ENCODE measurements around the gene PAK6. TPM values are rescaled to one million over a fixed set of nuclear protein-coding genes. Genes with fewer than 3 reads are reported as not detected.

The PAK6 gene
- total RNA-seq (under 1 TPM; 0.05 to 0.08 TPM), polyA plus RNA-seq (under 1 TPM; 0.13 to 0.17 TPM)

GRCh38 chr15:40238532-40239403 is at the start of gene PAK6:
Gene PAK6, plus strand, starts transcription at chr15:40239063. Its CDS starts 25,723 bp downstream, at chr15:40264786.
- Histone ChIP-seq H3K9ac (ENCODE audit: low read depth in 1 of 2, low read length in 2 of 2) (no peak within 1 kb of the TSS), H3K27ac (ENCODE audit: low read depth in 1 of 2, low read length in 2 of 2) (no peak within 1 kb of the TSS)

DNA sequence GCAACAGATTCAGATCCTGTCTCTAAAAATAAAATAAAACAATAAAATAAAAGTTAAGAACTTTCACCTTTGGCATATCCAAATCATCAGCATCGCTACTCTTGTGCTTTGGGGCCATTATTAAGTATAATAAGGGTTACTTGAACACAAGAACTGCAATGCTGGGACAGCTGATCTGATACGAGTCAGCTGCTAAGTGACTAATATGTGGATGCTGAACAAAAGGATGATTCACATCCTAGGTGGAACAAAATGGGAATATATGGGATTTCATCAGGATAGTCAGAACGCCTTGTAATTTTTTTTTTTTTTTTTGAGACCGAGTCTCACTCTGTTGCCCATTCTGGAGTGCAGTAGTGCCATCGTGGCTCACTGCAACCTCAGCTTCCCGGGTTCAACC is 48.3 kb upstream of the PAK6 start:
- Histone ChIP-seq H3K4me3 (ENCODE audit: low read depth in 1 of 3, low read length in 3 of 3) (no peak overlapping the region), H3K27me3 (ENCODE audit: control insufficient read depth in 4 of 4, insufficient read depth in 4 of 4, low read length in 3 of 4) (no peaks in the 10 kb centered on the region), H3K9ac (ENCODE audit: low read depth in 1 of 2, low read length in 2 of 2) (no peak overlapping the region), H3K27ac (ENCODE audit: low read depth in 1 of 2, low read length in 2 of 2) (no peak overlapping the region), H3K4me1 (ENCODE audit: control insufficient read depth in 4 of 4, insufficient read depth in 4 of 4, low read length in 3 of 4) (no peaks in the 10 kb centered on the region), H3K9me3 (ENCODE audit: control insufficient read depth in 4 of 4, low read length in 3 of 4) (no peaks in the 10 kb centered on the region), H3K36me3 (ENCODE audit: control insufficient read depth in 4 of 4, insufficient read depth in 3 of 4, low read depth in 1 of 4, low read length in 3 of 4) (no peaks in the 10 kb centered on the region)
- DNase-seq (ENCODE audit: low spot score), result no peak
- 96% methylated on average over 6 of the region's 6 CpGs for WGBS
- TF ChIP-seq RAD21 (IDR thresholded peaks at IDR 0.05) (no peak), RXRA (IDR thresholded peaks at IDR 0.05) (no peak), YY1 (IDR thresholded peaks at IDR 0.05) (no peak), FOXA2 (IDR thresholded peaks at IDR 0.05) (no peak), SP1 (IDR thresholded peaks at IDR 0.05) (no peak)
- TF ChIP-seq, protein P1, sequence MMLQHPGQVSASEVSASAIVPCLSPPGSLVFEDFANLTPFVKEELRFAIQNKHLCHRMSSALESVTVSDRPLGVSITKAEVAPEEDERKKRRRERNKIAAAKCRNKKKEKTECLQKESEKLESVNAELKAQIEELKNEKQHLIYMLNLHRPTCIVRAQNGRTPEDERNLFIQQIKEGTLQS (IDR thresholded peaks at IDR 0.05), result no peak

More at GRCh38 chr15:40238532-40239403, at the start of gene PAK6:
- Histone ChIP-seq H3K27me3 (ENCODE audit: control insufficient read depth in 4 of 4, insufficient read depth in 4 of 4, low read length in 3 of 4) (peaks cover 0 to 4% (median 1%) of the 10 kb centered on the region in 4 donors), H3K36me3 (ENCODE audit: control insufficient read depth in 4 of 4, insufficient read depth in 3 of 4, low read depth in 1 of 4, low read length in 3 of 4) (no peaks in the 10 kb centered on the region), H3K9me3 (ENCODE audit: control insufficient read depth in 4 of 4, low read length in 3 of 4) (no peaks in the 10 kb centered on the region), H3K4me1 (ENCODE audit: control insufficient read depth in 4 of 4, insufficient read depth in 4 of 4, low read length in 3 of 4) (peaks cover 0 to 3% (median 1%) of the 10 kb centered on the region in 4 donors), H3K4me3 (ENCODE audit: low read depth in 1 of 3, low read length in 3 of 3) (peak within 1 kb of the TSS in 1 of 3 donors; percentile 23)
- DNase-seq (ENCODE audit: low spot score), result no peak
- WGBS, result 9% methylated on average over 39 of the region's 39 CpGs
- TF ChIP-seq, protein P2, sequence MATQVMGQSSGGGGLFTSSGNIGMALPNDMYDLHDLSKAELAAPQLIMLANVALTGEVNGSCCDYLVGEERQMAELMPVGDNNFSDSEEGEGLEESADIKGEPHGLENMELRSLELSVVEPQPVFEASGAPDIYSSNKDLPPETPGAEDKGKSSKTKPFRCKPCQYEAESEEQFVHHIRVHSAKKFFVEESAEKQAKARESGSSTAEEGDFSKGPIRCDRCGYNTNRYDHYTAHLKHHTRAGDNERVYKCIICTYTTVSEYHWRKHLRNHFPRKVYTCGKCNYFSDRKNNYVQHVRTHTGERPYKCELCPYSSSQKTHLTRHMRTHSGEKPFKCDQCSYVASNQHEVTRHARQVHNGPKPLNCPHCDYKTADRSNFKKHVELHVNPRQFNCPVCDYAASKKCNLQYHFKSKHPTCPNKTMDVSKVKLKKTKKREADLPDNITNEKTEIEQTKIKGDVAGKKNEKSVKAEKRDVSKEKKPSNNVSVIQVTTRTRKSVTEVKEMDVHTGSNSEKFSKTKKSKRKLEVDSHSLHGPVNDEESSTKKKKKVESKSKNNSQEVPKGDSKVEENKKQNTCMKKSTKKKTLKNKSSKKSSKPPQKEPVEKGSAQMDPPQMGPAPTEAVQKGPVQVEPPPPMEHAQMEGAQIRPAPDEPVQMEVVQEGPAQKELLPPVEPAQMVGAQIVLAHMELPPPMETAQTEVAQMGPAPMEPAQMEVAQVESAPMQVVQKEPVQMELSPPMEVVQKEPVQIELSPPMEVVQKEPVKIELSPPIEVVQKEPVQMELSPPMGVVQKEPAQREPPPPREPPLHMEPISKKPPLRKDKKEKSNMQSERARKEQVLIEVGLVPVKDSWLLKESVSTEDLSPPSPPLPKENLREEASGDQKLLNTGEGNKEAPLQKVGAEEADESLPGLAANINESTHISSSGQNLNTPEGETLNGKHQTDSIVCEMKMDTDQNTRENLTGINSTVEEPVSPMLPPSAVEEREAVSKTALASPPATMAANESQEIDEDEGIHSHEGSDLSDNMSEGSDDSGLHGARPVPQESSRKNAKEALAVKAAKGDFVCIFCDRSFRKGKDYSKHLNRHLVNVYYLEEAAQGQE (IDR thresholded peaks at IDR 0.05), result no peak
- TF ChIP-seq FOXA2 (IDR thresholded peaks at IDR 0.05) (no peak), SP1 (IDR thresholded peaks at IDR 0.05) (no peak), TAF1 (conservative IDR thresholded peaks at IDR 0.05) (no peak), GABPA (IDR thresholded peaks at IDR 0.05 in 1 of 2, conservative IDR thresholded peaks at IDR 0.05 in 1 of 2) (no peak), HNF4G (IDR thresholded peaks at IDR 0.05) (no peak), NR2F2 (IDR thresholded peaks at IDR 0.05) (no peak)
- TF ChIP-seq, protein P3, sequence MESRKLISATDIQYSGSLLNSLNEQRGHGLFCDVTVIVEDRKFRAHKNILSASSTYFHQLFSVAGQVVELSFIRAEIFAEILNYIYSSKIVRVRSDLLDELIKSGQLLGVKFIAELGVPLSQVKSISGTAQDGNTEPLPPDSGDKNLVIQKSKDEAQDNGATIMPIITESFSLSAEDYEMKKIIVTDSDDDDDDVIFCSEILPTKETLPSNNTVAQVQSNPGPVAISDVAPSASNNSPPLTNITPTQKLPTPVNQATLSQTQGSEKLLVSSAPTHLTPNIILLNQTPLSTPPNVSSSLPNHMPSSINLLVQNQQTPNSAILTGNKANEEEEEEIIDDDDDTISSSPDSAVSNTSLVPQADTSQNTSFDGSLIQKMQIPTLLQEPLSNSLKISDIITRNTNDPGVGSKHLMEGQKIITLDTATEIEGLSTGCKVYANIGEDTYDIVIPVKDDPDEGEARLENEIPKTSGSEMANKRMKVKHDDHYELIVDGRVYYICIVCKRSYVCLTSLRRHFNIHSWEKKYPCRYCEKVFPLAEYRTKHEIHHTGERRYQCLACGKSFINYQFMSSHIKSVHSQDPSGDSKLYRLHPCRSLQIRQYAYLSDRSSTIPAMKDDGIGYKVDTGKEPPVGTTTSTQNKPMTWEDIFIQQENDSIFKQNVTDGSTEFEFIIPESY (IDR thresholded peaks at IDR 0.05), result no peak
- TF ChIP-seq, protein P1 (IDR thresholded peaks at IDR 0.05), result no peak

All from liver (tissue), 9 donors.